Lower lobe of right lung (tissue), 2 donors: ENCODE data around the gene NDC1. TPM values are rescaled to one million over a fixed set of nuclear protein-coding genes. Genes with fewer than 3 reads are reported as not detected.

Experiments used
- ATAC-seq, 2 donors: fragments of 200-7000 bp; cut with Tn5 transposase; one replicate each; pipeline ENCODE4 v1.9.1; 2020 to 2022; ENCODE audit warnings: mild to moderate bottlenecking in 2 of 2, moderate library complexity in 2 of 2
- DNase-seq: peaks from one replicate; pipeline ENCODE4 v3.0.0-alpha.2; 2020
- H3K27ac ChIP-seq: fragments of 200-600 bp; one replicate; pipeline ENCODE4 v1.8.0; 2022
- H3K27me3 ChIP-seq: fragments of 200-600 bp; one replicate; pipeline ENCODE4 v1.8.0; 2022; ENCODE audit warnings: low read depth
- H3K36me3 ChIP-seq: fragments of 200-600 bp; one replicate; pipeline ENCODE4 v1.8.0; 2022; ENCODE audit warnings: mild to moderate bottlenecking
- H3K4me1 ChIP-seq: fragments of 200-600 bp; one replicate; pipeline ENCODE4 v1.8.0; 2022
- H3K4me3 ChIP-seq: fragments of 200-600 bp; one replicate; pipeline ENCODE4 v1.8.0; 2022; ENCODE audit warnings: mild to moderate bottlenecking
- H3K9me3 ChIP-seq: fragments of 200-600 bp; one replicate; pipeline ENCODE4 v1.8.0; 2022
- intact Hi-C: fragments of 100-400 bp; cut with DNase I; formaldehyde crosslinking; loops from one replicate; pipeline ENCODE4 v1.11.0; 2022
- total RNA-seq: library from RNA; stranded (reverse); fragmentation: NEBNext Ultra II Directional; extraction: Animal tissue kit (Norgen Biotek cat#: 25700); gene quantifications from one replicate; pipeline ENCODE4 v1.2.1, GENCODE V29; 2021
- TF ChIP-seq, protein P1 (sequence below): fragments of 200-600 bp; IDR thresholded peaks from one replicate; pipeline ENCODE4 v1.8.0; 2022; ENCODE audit warnings: antibody characterized with exemption, mild to moderate bottlenecking
- donor health status: DM: no; HTN: yes; CAD: no; lungs with severe emphysema.

The NDC1 gene
- total RNA-seq, 1 donor from 2014 or later, result 9.9 TPM

DNA sequence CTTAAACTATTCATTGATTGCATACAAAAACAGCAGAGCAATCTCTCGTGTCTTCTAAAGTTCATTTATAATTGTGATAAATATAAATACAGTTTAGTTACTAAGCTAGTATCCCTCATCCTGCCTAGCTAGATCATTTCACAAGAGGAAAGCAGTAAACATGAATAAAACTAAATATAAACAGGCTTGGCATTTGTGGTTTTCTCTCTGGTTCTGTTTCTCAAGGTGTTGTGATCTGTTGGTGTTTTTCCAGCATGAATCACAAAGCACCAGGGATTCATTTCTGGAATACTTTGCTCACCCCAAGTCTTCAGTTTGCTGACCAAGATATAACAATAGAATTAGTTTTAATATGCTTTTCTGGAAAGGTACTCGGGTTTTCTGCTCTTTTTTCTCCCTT, 66.4 kb downstream of the NDC1 start:
- H3K27ac ChIP-seq, result no peak overlapping the region
- no peak overlapping the region for H3K4me3 ChIP-seq
- H3K9me3 ChIP-seq, result no peaks in the 10 kb centered on the region
- TF ChIP-seq, protein P1, sequence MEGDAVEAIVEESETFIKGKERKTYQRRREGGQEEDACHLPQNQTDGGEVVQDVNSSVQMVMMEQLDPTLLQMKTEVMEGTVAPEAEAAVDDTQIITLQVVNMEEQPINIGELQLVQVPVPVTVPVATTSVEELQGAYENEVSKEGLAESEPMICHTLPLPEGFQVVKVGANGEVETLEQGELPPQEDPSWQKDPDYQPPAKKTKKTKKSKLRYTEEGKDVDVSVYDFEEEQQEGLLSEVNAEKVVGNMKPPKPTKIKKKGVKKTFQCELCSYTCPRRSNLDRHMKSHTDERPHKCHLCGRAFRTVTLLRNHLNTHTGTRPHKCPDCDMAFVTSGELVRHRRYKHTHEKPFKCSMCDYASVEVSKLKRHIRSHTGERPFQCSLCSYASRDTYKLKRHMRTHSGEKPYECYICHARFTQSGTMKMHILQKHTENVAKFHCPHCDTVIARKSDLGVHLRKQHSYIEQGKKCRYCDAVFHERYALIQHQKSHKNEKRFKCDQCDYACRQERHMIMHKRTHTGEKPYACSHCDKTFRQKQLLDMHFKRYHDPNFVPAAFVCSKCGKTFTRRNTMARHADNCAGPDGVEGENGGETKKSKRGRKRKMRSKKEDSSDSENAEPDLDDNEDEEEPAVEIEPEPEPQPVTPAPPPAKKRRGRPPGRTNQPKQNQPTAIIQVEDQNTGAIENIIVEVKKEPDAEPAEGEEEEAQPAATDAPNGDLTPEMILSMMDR, result no peak
- no peaks in the 10 kb centered on the region for H3K4me1 ChIP-seq
- no peaks in the 10 kb centered on the region for H3K27me3 ChIP-seq
- DNase-seq (no peak), ATAC-seq (no peak)
- H3K36me3 ChIP-seq, result peaks cover 24% of the 10 kb centered on the region
- intact Hi-C loops, result no loop called here

DNA sequence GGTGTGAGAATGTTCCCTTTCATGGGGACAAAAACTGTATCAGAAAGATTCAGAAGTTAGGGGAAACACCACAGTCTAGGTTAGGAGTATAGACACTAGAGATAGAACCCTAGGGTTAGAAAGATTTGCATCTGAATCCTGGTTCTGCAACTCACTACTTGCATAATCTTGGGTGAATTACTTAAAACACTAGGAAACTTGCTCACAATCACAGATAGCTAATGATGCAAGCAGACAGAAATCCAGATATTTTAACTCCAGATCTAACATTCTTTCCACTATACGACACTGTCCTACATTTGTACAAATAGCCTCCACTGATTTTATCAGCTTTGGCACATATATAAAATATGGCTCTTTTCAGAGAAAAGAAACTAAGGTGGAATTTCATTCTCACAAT, 68.3 kb downstream of the NDC1 start:
- Histone ChIP-seq H3K4me1 (no peaks in the 10 kb centered on the region), H3K36me3 (peaks cover 24% of the 10 kb centered on the region), H3K27ac (no peak overlapping the region), H3K9me3 (no peaks in the 10 kb centered on the region), H3K27me3 (no peaks in the 10 kb centered on the region), H3K4me3 (no peak overlapping the region)
- intact Hi-C loops, result no loop called here
- TF ChIP-seq, protein P1, result no peak
- no peak for ATAC-seq
- DNase-seq, result no peak

DNA sequence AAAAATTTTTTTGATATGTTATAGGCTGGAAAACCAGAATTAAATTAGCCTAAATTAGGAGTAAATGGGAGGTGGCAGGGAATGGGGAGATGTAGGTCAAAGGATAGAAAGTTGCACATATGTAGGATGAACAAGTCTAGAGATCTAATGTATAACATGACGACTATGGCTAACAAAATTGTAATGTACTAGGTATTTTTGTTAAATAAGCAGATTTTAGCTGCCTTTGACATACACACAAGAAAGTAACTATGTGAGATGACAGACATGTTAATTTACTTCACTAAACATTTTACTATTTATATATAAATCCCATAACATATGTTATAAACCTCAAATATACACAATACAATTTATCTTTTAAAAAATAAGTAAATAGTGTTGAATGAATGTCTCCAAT, 68.9 kb downstream of the NDC1 start:
- H3K9me3 ChIP-seq, result no peaks in the 10 kb centered on the region
- H3K27ac ChIP-seq, result no peak overlapping the region
- no peak for DNase-seq
- H3K4me1 ChIP-seq, result no peaks in the 10 kb centered on the region
- no peak for ATAC-seq
- peaks cover 24% of the 10 kb centered on the region for H3K36me3 ChIP-seq
- TF ChIP-seq, protein P1, result no peak
- intact Hi-C loops, result no loop called here
- no peak overlapping the region for H3K4me3 ChIP-seq
- no peaks in the 10 kb centered on the region for H3K27me3 ChIP-seq

DNA sequence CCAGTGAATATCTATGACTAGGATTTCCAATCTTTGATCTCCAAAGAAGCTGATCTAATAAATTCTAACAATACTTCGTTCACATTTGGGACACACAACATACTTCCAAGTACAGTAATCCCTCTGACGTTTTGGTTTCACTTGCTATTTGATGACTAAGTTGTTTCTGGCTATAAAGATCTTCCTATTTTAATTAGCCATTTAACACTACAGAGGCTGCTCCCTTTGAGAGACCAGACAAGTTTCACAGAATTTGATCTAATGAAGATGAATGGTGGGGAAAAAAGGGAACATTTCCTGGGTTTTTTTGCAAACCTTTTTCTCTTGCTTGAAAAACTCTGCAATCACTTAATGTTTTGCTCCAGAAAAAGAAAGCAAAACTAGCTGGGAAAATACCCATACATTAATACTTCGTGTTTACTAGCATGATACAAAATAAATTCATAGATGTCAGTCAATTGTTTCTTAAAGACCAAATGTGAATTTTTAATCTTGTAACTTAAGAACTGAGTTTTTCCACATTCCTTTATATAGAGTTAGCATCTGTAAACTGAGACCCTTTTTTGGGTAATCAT, 71.2 kb downstream of the NDC1 start:
- intact Hi-C loops, result no loop called here
- Histone ChIP-seq H3K36me3 (peaks cover 19% of the 10 kb centered on the region), H3K4me1 (no peaks in the 10 kb centered on the region), H3K27ac (no peak overlapping the region), H3K9me3 (no peaks in the 10 kb centered on the region), H3K27me3 (no peaks in the 10 kb centered on the region), H3K4me3 (no peak overlapping the region)
- DNase-seq (no peak), ATAC-seq (no peak)
- TF ChIP-seq, protein P1, result no peak

DNA sequence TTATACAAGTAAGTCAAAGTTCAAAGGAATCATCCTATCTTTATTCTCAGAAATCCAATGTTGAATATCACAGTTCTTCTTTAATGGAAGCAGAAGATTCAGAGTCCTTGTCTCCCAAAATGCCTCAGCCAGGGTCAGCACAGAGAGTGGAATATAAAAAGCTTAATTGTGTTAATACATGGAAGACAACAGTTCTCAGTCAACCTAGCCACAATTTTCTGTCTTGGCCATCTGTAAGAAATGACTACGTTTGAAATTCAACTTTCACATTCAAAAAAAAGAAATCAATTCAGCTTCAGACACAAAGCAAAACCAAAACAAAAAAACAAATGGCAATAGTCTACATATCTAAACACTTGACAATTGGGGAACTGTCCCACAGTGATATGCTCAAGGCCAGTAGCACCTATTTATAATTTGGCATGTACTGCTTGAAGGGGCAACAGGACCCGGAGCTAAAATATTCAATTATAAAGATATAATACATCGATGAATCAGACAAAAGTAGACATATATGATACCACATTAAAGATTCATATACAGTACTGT, 71.8 kb downstream of the NDC1 start:
- no peak overlapping the region for H3K27ac ChIP-seq
- intact Hi-C loops, result no loop called here

More for the DNA sequence above, 71.8 kb downstream of the NDC1 start:
- Histone ChIP-seq H3K27me3 (no peaks in the 10 kb centered on the region), H3K9me3 (no peaks in the 10 kb centered on the region), H3K4me3 (no peak overlapping the region), H3K4me1 (no peaks in the 10 kb centered on the region), H3K36me3 (peaks cover 13% of the 10 kb centered on the region)
- TF ChIP-seq, protein P1, result no peak
- ATAC-seq (no peak), DNase-seq (no peak)
